ENCODE data around the gene PCDH9. TPM values are rescaled to one million over a fixed set of nuclear protein-coding genes. Genes with fewer than 3 reads are reported as not detected.

The PCDH9 gene
- polyA plus RNA-seq, 4 donors, result 0.27 to 1.1 (median 0.72) TPM; not detected in 1

GRCh38 chr13:66981912-66982311, 248.2 kb downstream of the PCDH9 start:
- H3K27ac ChIP-seq (ENCODE audit: low read depth in 1 of 3, low read length in 2 of 3), result no peak overlapping the region
- H3K4me1 ChIP-seq (ENCODE audit: control insufficient read depth in 3 of 3, insufficient read depth in 2 of 3, low read depth in 1 of 3, low read length in 2 of 3), result no peaks in the 10 kb centered on the region
- 82 to 95% (median 91%) methylated on average over 7 of the region's 7 CpGs for WGBS, 3 donors
- H3K36me3 ChIP-seq (ENCODE audit: control insufficient read depth in 3 of 3, insufficient read depth in 2 of 3, low read depth in 1 of 3, low read length in 3 of 3), result no peaks in the 10 kb centered on the region
- no peak overlapping the region for H3K4me3 ChIP-seq (ENCODE audit: low read depth in 1 of 3, low read length in 3 of 3)
- DNase-seq, result no peak
- no peaks in the 10 kb centered on the region for H3K27me3 ChIP-seq (ENCODE audit: control insufficient read depth in 3 of 3, insufficient read depth in 3 of 3, low read length in 3 of 3)
- H3K9me3 ChIP-seq (ENCODE audit: control insufficient read depth in 2 of 2, insufficient read depth in 1 of 2, low read depth in 1 of 2, low read length in 1 of 2), result no peaks in the 10 kb centered on the region
- no peak for FAIRE-seq

DNA sequence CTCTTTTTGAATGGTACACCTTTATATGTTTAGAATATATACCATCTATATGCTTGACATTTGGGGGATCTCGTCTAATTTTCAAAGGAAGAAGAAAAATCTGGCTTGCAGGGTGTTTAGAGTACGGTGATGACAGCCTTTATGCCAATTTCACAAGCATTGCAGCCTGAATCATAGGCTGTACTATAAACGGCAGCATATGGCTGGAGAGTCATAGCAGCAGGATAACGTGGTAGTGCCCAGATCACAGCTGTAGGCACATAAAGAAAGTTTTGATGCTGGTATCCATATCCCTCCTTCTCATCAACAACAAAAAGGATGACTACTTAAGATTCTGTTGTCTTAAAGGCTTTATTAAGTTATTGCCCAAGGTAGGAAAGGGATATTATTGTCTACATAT, 253.0 kb downstream of the PCDH9 start:
- no peaks in the 10 kb centered on the region for H3K9me3 ChIP-seq (ENCODE audit: control insufficient read depth in 2 of 2, insufficient read depth in 1 of 2, low read depth in 1 of 2, low read length in 1 of 2)
- 65 to 81% (median 73%) methylated on average over 4 of the region's 4 CpGs for WGBS, 3 donors
- H3K4me3 ChIP-seq (ENCODE audit: low read depth in 1 of 3, low read length in 3 of 3), result no peak overlapping the region
- H3K4me1 ChIP-seq (ENCODE audit: control insufficient read depth in 3 of 3, insufficient read depth in 2 of 3, low read depth in 1 of 3, low read length in 2 of 3), result no peaks in the 10 kb centered on the region
- no peaks in the 10 kb centered on the region for H3K27me3 ChIP-seq (ENCODE audit: control insufficient read depth in 3 of 3, insufficient read depth in 3 of 3, low read length in 3 of 3)
- FAIRE-seq (no peak), DNase-seq (no peak)
- no peak overlapping the region for H3K27ac ChIP-seq (ENCODE audit: low read depth in 1 of 3, low read length in 2 of 3)
- H3K36me3 ChIP-seq (ENCODE audit: control insufficient read depth in 3 of 3, insufficient read depth in 2 of 3, low read depth in 1 of 3, low read length in 3 of 3), result no peaks in the 10 kb centered on the region

DNA sequence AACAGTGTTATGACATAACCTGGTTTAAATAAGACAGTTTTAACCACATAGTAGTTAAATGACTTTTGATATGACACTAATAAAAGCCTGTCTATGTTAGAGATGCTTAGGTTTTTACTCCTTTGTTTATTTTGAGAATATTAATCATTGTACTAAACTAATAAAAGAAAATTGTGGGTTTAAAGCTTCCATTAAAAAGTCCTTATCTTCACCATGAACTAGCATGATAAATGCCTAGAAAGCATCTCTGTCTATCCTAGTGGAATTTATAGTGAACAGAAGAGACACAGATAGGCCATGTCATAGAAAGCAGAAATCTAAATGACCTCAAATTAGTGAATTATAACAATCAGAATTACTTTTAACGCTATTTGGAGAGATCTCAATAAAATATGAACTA, 255.2 kb downstream of the PCDH9 start:
- WGBS, 3 donors, result 82 to 90% (median 85%) methylated on average over 1 of the region's 1 CpG
- no peaks in the 10 kb centered on the region for H3K4me1 ChIP-seq (ENCODE audit: control insufficient read depth in 3 of 3, insufficient read depth in 2 of 3, low read depth in 1 of 3, low read length in 2 of 3)

GRCh38 chr13:66974174-66974573, 256.0 kb downstream of the PCDH9 start:
- DNase-seq (no peak), FAIRE-seq (no peak)

More for the DNA sequence above, 255.2 kb downstream of the PCDH9 start:
- H3K9me3 ChIP-seq (ENCODE audit: control insufficient read depth in 2 of 2, insufficient read depth in 1 of 2, low read depth in 1 of 2, low read length in 1 of 2), result no peaks in the 10 kb centered on the region
- no peak overlapping the region for H3K4me3 ChIP-seq (ENCODE audit: low read depth in 1 of 3, low read length in 3 of 3)
- no peaks in the 10 kb centered on the region for H3K36me3 ChIP-seq (ENCODE audit: control insufficient read depth in 3 of 3, insufficient read depth in 2 of 3, low read depth in 1 of 3, low read length in 3 of 3)
- no peak overlapping the region for H3K27ac ChIP-seq (ENCODE audit: low read depth in 1 of 3, low read length in 2 of 3)
- H3K27me3 ChIP-seq (ENCODE audit: control insufficient read depth in 3 of 3, insufficient read depth in 3 of 3, low read length in 3 of 3), result no peaks in the 10 kb centered on the region
- FAIRE-seq (no peak), DNase-seq (no peak)

GRCh38 chr13:66972659-66973058, 257.5 kb downstream of the PCDH9 start:
- Histone ChIP-seq H3K4me3 (ENCODE audit: low read depth in 1 of 3, low read length in 3 of 3) (no peak overlapping the region), H3K36me3 (ENCODE audit: control insufficient read depth in 3 of 3, insufficient read depth in 2 of 3, low read depth in 1 of 3, low read length in 3 of 3) (no peaks in the 10 kb centered on the region), H3K4me1 (ENCODE audit: control insufficient read depth in 3 of 3, insufficient read depth in 2 of 3, low read depth in 1 of 3, low read length in 2 of 3) (no peaks in the 10 kb centered on the region), H3K27ac (ENCODE audit: low read depth in 1 of 3, low read length in 2 of 3) (no peak overlapping the region), H3K27me3 (ENCODE audit: control insufficient read depth in 3 of 3, insufficient read depth in 3 of 3, low read length in 3 of 3) (no peaks in the 10 kb centered on the region), H3K9me3 (ENCODE audit: control insufficient read depth in 2 of 2, insufficient read depth in 1 of 2, low read depth in 1 of 2, low read length in 1 of 2) (no peaks in the 10 kb centered on the region)
- FAIRE-seq, result no peak
- DNase-seq, result no peak
- WGBS, 3 donors, result 82 to 86% (median 85%) methylated on average over 3 of the region's 3 CpGs

More at GRCh38 chr13:66974174-66974573, 256.0 kb downstream of the PCDH9 start:
- Histone ChIP-seq H3K4me1 (ENCODE audit: control insufficient read depth in 3 of 3, insufficient read depth in 2 of 3, low read depth in 1 of 3, low read length in 2 of 3) (no peaks in the 10 kb centered on the region), H3K27me3 (ENCODE audit: control insufficient read depth in 3 of 3, insufficient read depth in 3 of 3, low read length in 3 of 3) (no peaks in the 10 kb centered on the region), H3K36me3 (ENCODE audit: control insufficient read depth in 3 of 3, insufficient read depth in 2 of 3, low read depth in 1 of 3, low read length in 3 of 3) (no peaks in the 10 kb centered on the region), H3K9me3 (ENCODE audit: control insufficient read depth in 2 of 2, insufficient read depth in 1 of 2, low read depth in 1 of 2, low read length in 1 of 2) (no peaks in the 10 kb centered on the region), H3K4me3 (ENCODE audit: low read depth in 1 of 3, low read length in 3 of 3) (no peak overlapping the region), H3K27ac (ENCODE audit: low read depth in 1 of 3, low read length in 2 of 3) (no peak overlapping the region)
- 28 to 75% (median 45%) methylated on average over 1 of the region's 1 CpG for WGBS, 3 donors

- DNase-seq (no peak), FAIRE-seq (no peak)
- Histone ChIP-seq H3K36me3 (ENCODE audit: control insufficient read depth in 3 of 3, insufficient read depth in 2 of 3, low read depth in 1 of 3, low read length in 3 of 3) (no peaks in the 10 kb centered on the region), H3K27ac (ENCODE audit: low read depth in 1 of 3, low read length in 2 of 3) (no peak overlapping the region), H3K4me3 (ENCODE audit: low read depth in 1 of 3, low read length in 3 of 3) (no peak overlapping the region), H3K4me1 (ENCODE audit: control insufficient read depth in 3 of 3, insufficient read depth in 2 of 3, low read depth in 1 of 3, low read length in 2 of 3) (no peaks in the 10 kb centered on the region), H3K9me3 (ENCODE audit: control insufficient read depth in 2 of 2, insufficient read depth in 1 of 2, low read depth in 1 of 2, low read length in 1 of 2) (no peaks in the 10 kb centered on the region), H3K27me3 (ENCODE audit: control insufficient read depth in 3 of 3, insufficient read depth in 3 of 3, low read length in 3 of 3) (no peaks in the 10 kb centered on the region)
- WGBS, 3 donors, result 44 to 70% (median 58%) methylated on average over 2 of the region's 2 CpGs
These were observed 259.1 kb downstream of the PCDH9 start for GRCh38 chr13:66971004-66971403.

DNA sequence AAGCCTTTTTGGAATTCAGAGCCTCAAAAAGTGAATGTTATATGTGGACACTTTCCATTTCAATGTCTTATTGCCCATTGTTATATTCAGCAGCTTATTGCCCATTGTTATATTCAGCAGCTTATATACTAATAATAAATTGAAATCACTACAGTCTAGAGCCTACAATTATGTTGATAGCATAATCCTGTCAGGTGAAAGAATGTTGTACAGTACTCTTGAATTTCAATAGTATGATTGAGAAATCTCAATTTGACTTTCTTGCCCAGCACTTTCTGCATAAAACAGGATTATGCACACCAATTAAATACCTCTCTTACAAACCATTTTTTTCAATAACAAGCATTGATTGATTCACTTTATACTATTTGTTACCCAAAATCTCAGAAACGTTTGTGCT, 260.8 kb downstream of the PCDH9 start:
- H3K9me3 ChIP-seq (ENCODE audit: control insufficient read depth in 2 of 2, insufficient read depth in 1 of 2, low read depth in 1 of 2, low read length in 1 of 2), result no peaks in the 10 kb centered on the region
- WGBS, 3 donors, result 40 to 59% (median 49%) methylated on average over 1 of the region's 1 CpG
- FAIRE-seq, result no peak
- no peak for DNase-seq
- no peaks in the 10 kb centered on the region for H3K27me3 ChIP-seq (ENCODE audit: control insufficient read depth in 3 of 3, insufficient read depth in 3 of 3, low read length in 3 of 3)
- H3K27ac ChIP-seq (ENCODE audit: low read depth in 1 of 3, low read length in 2 of 3), result no peak overlapping the region
- no peaks in the 10 kb centered on the region for H3K4me1 ChIP-seq (ENCODE audit: control insufficient read depth in 3 of 3, insufficient read depth in 2 of 3, low read depth in 1 of 3, low read length in 2 of 3)
- H3K36me3 ChIP-seq (ENCODE audit: control insufficient read depth in 3 of 3, insufficient read depth in 2 of 3, low read depth in 1 of 3, low read length in 3 of 3), result no peaks in the 10 kb centered on the region
- H3K4me3 ChIP-seq (ENCODE audit: low read depth in 1 of 3, low read length in 3 of 3), result no peak overlapping the region

DNA sequence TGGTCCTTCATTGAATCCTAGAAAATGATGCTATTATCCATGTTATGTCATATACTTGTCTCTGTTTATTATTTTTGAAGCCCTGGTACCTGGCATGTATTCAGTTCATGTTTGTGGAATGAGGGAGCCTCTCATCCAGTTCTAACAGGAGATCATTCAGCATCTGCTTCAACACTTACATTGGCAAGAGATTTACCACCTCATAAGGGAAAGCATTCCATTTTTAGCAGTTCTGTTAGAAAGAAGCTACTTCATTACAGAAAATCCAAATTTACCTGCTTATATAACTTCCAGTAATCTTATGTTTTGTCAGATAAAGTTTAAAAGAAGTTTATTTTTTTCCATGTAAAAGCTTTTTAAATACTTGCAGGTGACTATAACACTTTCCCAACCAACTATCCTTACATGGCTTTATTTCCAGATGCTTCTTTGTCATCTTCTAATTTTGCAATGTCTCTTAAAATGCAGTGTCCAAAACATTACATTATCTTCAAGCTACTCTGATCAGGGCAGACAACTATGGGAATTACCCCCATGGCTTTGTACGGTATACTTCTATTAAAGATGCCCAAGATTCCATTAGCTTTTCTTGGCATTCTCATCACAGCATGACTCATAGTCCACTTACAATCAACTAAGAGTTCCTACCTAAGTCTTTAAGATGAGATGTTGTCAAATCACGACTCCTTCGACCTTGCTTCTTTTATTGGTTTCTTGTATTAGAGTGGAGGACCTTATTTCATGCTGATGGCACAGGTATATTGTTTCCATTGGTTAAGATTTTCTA, 262.1 kb downstream of the PCDH9 start:
- FAIRE-seq, result no peak
- 81 to 89% (median 82%) methylated on average over 3 of the region's 3 CpGs for WGBS, 3 donors

GRCh38 chr13:66965181-66965580, 265.0 kb downstream of the PCDH9 start:
- Histone ChIP-seq H3K27me3 (ENCODE audit: control insufficient read depth in 3 of 3, insufficient read depth in 3 of 3, low read length in 3 of 3) (no peaks in the 10 kb centered on the region), H3K9me3 (ENCODE audit: control insufficient read depth in 2 of 2, insufficient read depth in 1 of 2, low read depth in 1 of 2, low read length in 1 of 2) (no peaks in the 10 kb centered on the region), H3K4me1 (ENCODE audit: control insufficient read depth in 3 of 3, insufficient read depth in 2 of 3, low read depth in 1 of 3, low read length in 2 of 3) (no peaks in the 10 kb centered on the region), H3K4me3 (ENCODE audit: low read depth in 1 of 3, low read length in 3 of 3) (no peak overlapping the region), H3K27ac (ENCODE audit: low read depth in 1 of 3, low read length in 2 of 3) (no peak overlapping the region), H3K36me3 (ENCODE audit: control insufficient read depth in 3 of 3, insufficient read depth in 2 of 3, low read depth in 1 of 3, low read length in 3 of 3) (no peaks in the 10 kb centered on the region)
- 83 to 86% (median 84%) methylated on average over 1 of the region's 1 CpG for WGBS, 3 donors
- DNase-seq (no peak), FAIRE-seq (no peak)

More for the DNA sequence above, 262.1 kb downstream of the PCDH9 start:
- DNase-seq, result no peak
- Histone ChIP-seq H3K4me1 (ENCODE audit: control insufficient read depth in 3 of 3, insufficient read depth in 2 of 3, low read depth in 1 of 3, low read length in 2 of 3) (no peaks in the 10 kb centered on the region), H3K36me3 (ENCODE audit: control insufficient read depth in 3 of 3, insufficient read depth in 2 of 3, low read depth in 1 of 3, low read length in 3 of 3) (no peaks in the 10 kb centered on the region), H3K9me3 (ENCODE audit: control insufficient read depth in 2 of 2, insufficient read depth in 1 of 2, low read depth in 1 of 2, low read length in 1 of 2) (no peaks in the 10 kb centered on the region), H3K27me3 (ENCODE audit: control insufficient read depth in 3 of 3, insufficient read depth in 3 of 3, low read length in 3 of 3) (no peaks in the 10 kb centered on the region), H3K4me3 (ENCODE audit: low read depth in 1 of 3, low read length in 3 of 3) (no peak overlapping the region), H3K27ac (ENCODE audit: low read depth in 1 of 3, low read length in 2 of 3) (no peak overlapping the region)

Data from small intestine (tissue), 7 donors.